Osteocyte (in vitro differentiated cells): ENCODE measurements around the gene PKLR. TPM values are rescaled to one million over a fixed set of nuclear protein-coding genes. Genes with fewer than 3 reads are reported as not detected.
"Not testable (repeated sequence)": the region's sequence is repeated elsewhere in the genome, so short reads cannot be mapped to it uniquely, and the experiment has no call there.

Source experiments
- DNase-seq: peaks from one replicate; pipeline ENCODE4 v3.0.0; 2021; ENCODE audit warnings: mixed read lengths; ENCODE audit not compliant: unreplicated experiment; ENCODE audit errors: extremely low spot score
- H3K27ac Mint-ChIP-seq: one replicate; pipeline ENCODE4 v1.8.0; 2021; ENCODE audit warnings: mild to moderate bottlenecking, mixed read lengths; ENCODE audit not compliant: unreplicated experiment
- H3K27me3 Mint-ChIP-seq: one replicate; pipeline ENCODE4 v1.8.0; 2021; ENCODE audit warnings: mixed read lengths; ENCODE audit not compliant: unreplicated experiment
- H3K36me3 Mint-ChIP-seq: one replicate; pipeline ENCODE4 v1.8.0; 2021; ENCODE audit warnings: mixed read lengths; ENCODE audit not compliant: unreplicated experiment
- H3K4me1 Mint-ChIP-seq: one replicate; pipeline ENCODE4 v1.8.0; 2021; ENCODE audit warnings: mixed read lengths; ENCODE audit not compliant: unreplicated experiment
- H3K4me3 Mint-ChIP-seq: one replicate; pipeline ENCODE4 v1.8.0; 2021; ENCODE audit warnings: mild to moderate bottlenecking, moderate library complexity, mixed read lengths; ENCODE audit not compliant: unreplicated experiment
- H3K9me3 Mint-ChIP-seq: one replicate; pipeline ENCODE4 v1.8.0; 2021; ENCODE audit warnings: mixed read lengths; ENCODE audit not compliant: unreplicated experiment
- total RNA-seq: library from RNA; stranded (reverse); gene quantifications from 2 replicates; pipeline ENCODE4 v1.2.1, GENCODE V29; 2021
- TF ChIP-seq, protein P1 (sequence below): fragments of 200-600 bp; sonication (generic); IDR thresholded peaks from 2 replicates; pipeline ENCODE4 v1.5.0; 2021; ENCODE audit warnings: antibody characterized with exemption, mild to moderate bottlenecking, moderate library complexity

Gene PKLR
- total RNA-seq, 1 donor from 2014 or later = not detected

DNA sequence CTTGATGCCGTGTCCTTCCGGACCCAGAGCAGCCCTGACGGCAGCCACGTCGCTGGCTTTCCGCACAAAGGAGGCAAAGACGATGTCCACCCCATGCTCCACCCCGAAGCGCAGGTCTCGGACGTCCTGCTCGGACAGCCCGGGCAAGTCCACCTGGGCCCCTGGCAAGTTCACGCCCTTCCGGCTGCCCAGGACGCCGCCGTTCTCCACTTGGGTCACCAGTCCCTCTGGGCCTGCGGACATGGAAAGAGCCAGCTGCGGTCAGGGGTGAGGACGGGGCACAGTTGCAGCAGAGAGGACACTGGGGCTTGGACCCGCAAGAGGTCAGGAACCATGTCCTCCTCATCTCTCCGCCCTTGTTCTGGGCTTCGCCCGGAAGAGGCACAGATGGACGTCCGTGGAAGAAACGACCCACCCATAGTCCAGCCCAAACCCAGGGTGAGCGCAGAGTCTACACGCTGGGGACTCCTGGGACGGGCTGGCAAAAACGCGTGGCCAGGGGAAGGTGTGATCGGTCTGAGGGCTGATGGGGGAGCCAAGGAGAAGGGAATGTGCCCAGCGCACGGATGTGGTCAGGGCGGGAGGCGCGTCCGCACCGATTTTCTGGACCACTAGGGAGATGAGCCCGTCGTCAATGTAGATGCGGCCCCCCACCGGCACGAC, 6.6 kb downstream of the PKLR start:
- H3K27ac Mint-ChIP-seq = no peak overlapping the region
- no peaks in the 10 kb centered on the region for H3K4me1 Mint-ChIP-seq
- TF ChIP-seq, protein P1, sequence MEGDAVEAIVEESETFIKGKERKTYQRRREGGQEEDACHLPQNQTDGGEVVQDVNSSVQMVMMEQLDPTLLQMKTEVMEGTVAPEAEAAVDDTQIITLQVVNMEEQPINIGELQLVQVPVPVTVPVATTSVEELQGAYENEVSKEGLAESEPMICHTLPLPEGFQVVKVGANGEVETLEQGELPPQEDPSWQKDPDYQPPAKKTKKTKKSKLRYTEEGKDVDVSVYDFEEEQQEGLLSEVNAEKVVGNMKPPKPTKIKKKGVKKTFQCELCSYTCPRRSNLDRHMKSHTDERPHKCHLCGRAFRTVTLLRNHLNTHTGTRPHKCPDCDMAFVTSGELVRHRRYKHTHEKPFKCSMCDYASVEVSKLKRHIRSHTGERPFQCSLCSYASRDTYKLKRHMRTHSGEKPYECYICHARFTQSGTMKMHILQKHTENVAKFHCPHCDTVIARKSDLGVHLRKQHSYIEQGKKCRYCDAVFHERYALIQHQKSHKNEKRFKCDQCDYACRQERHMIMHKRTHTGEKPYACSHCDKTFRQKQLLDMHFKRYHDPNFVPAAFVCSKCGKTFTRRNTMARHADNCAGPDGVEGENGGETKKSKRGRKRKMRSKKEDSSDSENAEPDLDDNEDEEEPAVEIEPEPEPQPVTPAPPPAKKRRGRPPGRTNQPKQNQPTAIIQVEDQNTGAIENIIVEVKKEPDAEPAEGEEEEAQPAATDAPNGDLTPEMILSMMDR = no peak
- no peaks in the 10 kb centered on the region for H3K9me3 Mint-ChIP-seq
- no peak overlapping the region for H3K4me3 Mint-ChIP-seq
- DNase-seq = no peak
- H3K36me3 Mint-ChIP-seq = no peaks in the 10 kb centered on the region
- H3K27me3 Mint-ChIP-seq = peaks cover 19% of the 10 kb centered on the region

DNA sequence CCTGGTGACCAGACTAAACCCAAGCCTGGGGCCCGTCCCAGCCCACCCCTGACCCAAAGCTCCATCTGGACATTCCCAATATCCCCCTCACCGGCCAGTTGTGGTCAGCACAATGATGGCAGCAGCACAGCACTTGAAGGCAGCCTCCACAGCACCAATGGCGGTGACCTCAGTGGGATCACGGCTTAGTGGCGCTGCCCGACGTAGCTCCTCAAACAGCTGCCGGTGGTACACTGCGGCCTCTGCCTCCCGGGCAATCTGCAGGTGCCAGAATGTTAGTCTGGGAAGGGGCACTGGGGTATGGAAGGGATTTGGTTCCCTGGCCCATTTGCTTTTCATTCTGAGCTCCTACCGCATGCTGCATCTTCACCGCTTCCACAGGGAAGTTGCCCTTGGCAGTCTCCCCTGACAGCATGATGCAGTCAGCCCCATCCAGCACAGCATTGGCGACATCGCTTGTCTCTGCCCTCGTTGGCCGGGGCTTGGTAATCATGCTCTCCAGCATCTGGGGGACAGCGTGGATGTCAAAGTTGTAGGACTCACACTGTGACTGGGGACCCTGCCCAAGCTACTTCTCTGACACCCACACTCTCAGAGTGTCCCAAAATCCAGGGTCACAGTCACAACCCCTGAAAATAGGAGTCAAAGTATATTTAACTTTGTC, 8.0 kb downstream of the PKLR start:
- H3K36me3 Mint-ChIP-seq = no peaks in the 10 kb centered on the region
- no peak for DNase-seq
- H3K27me3 Mint-ChIP-seq = peaks cover 19% of the 10 kb centered on the region
- no peak overlapping the region for H3K27ac Mint-ChIP-seq
- H3K4me3 Mint-ChIP-seq = no peak overlapping the region
- H3K4me1 Mint-ChIP-seq = no peaks in the 10 kb centered on the region
- TF ChIP-seq, protein P1 = no peak
- no peaks in the 10 kb centered on the region for H3K9me3 Mint-ChIP-seq

DNA sequence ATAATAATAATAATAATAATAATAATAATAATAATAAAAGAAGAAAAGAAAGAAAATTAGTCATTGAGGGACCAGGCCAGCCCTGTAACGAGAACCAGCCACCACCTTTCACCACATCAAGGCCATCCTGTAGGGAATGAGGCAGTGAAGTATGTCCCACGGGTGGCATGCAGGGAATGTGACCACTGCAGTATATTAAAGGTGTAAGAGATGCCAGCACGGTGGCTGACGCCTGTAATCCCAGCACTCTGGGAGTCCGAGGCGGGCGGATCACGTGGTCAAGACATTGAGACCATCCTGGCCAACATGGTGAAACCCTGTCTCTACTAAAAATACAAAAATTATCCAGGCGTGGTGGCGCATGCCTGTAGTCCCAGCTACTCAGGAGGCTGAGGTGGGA, 10.2 kb downstream of the PKLR start:
- H3K27me3 Mint-ChIP-seq, H3K36me3 Mint-ChIP-seq, H3K27ac Mint-ChIP-seq, H3K4me3 Mint-ChIP-seq, H3K4me1 Mint-ChIP-seq, H3K9me3 Mint-ChIP-seq, DNase-seq: not testable (repeated sequence)

DNA sequence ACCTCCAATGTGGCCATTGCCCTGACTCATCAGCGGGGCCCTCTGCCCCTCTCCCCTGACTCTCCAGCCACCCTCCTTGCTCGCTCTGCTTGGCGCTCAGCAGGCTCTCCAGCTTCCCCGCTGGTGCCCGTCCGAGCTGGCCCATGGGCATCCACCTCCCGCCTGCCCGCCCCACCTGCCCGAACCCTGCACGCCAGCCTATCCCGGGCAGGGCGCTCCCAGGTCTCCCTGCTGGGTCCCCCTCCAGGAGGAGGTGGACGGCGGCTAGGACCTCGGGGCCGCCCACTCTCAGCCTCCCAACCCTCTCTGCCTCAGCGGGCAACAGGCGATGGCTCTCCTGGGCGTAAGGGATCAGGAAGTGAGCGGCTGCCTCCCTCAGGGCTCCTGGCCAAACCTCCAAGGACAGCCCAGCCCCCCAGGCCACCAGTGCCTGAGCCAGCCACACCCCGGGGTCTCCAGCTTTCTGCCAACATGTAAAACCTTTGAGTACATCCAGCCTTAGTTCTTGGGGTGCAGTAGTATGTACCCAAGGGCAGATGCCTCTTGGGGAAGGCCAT, 13.2 kb downstream of the PKLR start:
- Mint-ChIP-seq H3K27me3 (peaks cover 3% of the 10 kb centered on the region), H3K4me3 (no peak overlapping the region), H3K9me3 (no peaks in the 10 kb centered on the region), H3K36me3 (no peaks in the 10 kb centered on the region), H3K4me1 (no peaks in the 10 kb centered on the region), H3K27ac (no peak overlapping the region)
- no peak for DNase-seq
- TF ChIP-seq, protein P1 = no peak

DNA sequence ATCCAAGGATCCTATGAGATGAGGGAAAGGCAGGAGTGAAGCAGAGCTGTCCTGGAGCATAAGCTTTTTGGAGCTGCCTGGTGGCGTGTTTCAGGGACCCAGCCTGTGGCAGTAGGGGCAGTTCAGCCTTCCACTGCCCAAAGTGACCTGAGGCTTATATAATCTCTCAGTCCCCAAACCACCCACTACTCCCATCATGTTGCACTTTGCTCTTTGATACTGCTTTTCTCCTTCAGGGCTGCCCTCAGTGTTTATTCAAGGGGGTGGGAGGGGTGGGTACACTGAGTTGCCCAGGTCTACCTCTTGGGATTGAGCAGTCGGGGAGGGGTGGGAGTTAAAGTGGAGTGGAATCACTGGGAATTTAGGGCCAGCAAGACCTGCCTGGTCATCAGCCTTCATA, 14.7 kb downstream of the PKLR start:
- no peak for DNase-seq
- Mint-ChIP-seq H3K9me3 (no peaks in the 10 kb centered on the region), H3K27me3 (no peaks in the 10 kb centered on the region), H3K36me3 (no peaks in the 10 kb centered on the region), H3K4me1 (no peaks in the 10 kb centered on the region), H3K27ac (no peak overlapping the region), H3K4me3 (no peak overlapping the region)
- TF ChIP-seq, protein P1 = no peak
